ENCODE data around the gene PHLPP1.

PHLPP1 gene

GRCh38 chr18:63007231-63007630 is 291.9 kb downstream of the PHLPP1 start:
- Histone ChIP-seq H3K9me3 (ENCODE audit: insufficient read depth, low read length) (no peaks in the 10 kb centered on the region), H3K27ac (ENCODE audit: low read length) (no peak overlapping the region), H3K9ac (ENCODE audit: low read length) (no peak overlapping the region), H2AFZ (ENCODE audit: low read depth, low read length) (no peak overlapping the region), H3K27me3 (ENCODE audit: low read depth, low read length) (peaks cover 35% of the 10 kb centered on the region), H3K4me1 (ENCODE audit: low read length) (no peaks in the 10 kb centered on the region), H3K4me3 (ENCODE audit: low read length) (no peak overlapping the region), H3K36me3 (replicated peaks; ENCODE audit: low read depth, low read length) (no peaks in the 10 kb centered on the region), H3K4me2 (ENCODE audit: low read length) (no peak overlapping the region), H3K79me2 (ENCODE audit: low read length) (no peaks in the 10 kb centered on the region), H4K20me1 (ENCODE audit: insufficient read depth, low read length) (no peaks in the 10 kb centered on the region)
- TF ChIP-seq, protein P1, sequence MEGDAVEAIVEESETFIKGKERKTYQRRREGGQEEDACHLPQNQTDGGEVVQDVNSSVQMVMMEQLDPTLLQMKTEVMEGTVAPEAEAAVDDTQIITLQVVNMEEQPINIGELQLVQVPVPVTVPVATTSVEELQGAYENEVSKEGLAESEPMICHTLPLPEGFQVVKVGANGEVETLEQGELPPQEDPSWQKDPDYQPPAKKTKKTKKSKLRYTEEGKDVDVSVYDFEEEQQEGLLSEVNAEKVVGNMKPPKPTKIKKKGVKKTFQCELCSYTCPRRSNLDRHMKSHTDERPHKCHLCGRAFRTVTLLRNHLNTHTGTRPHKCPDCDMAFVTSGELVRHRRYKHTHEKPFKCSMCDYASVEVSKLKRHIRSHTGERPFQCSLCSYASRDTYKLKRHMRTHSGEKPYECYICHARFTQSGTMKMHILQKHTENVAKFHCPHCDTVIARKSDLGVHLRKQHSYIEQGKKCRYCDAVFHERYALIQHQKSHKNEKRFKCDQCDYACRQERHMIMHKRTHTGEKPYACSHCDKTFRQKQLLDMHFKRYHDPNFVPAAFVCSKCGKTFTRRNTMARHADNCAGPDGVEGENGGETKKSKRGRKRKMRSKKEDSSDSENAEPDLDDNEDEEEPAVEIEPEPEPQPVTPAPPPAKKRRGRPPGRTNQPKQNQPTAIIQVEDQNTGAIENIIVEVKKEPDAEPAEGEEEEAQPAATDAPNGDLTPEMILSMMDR (IDR thresholded peaks at IDR 0.05; ENCODE audit: low read depth, low read length): no peak
- no peak for TF ChIP-seq EZH2phosphoT487 (IDR thresholded peaks at IDR 0.05; ENCODE audit: low read depth)

GRCh38 chr18:63016270-63016669 is 300.9 kb downstream of the PHLPP1 start:
- Histone ChIP-seq H3K4me3 (ENCODE audit: low read length) (no peak overlapping the region), H3K27me3 (ENCODE audit: low read depth, low read length) (peaks cover 56% of the 10 kb centered on the region), H3K9me3 (ENCODE audit: insufficient read depth, low read length) (peaks cover 9% of the 10 kb centered on the region), H3K4me2 (ENCODE audit: low read length) (no peak overlapping the region), H4K20me1 (ENCODE audit: insufficient read depth, low read length) (no peaks in the 10 kb centered on the region), H3K27ac (ENCODE audit: low read length) (no peak overlapping the region), H3K79me2 (ENCODE audit: low read length) (no peaks in the 10 kb centered on the region), H3K4me1 (ENCODE audit: low read length) (no peaks in the 10 kb centered on the region), H2AFZ (ENCODE audit: low read depth, low read length) (no peak overlapping the region), H3K36me3 (replicated peaks; ENCODE audit: low read depth, low read length) (no peaks in the 10 kb centered on the region), H3K9ac (ENCODE audit: low read length) (no peak overlapping the region)
- TF ChIP-seq, protein P1 (IDR thresholded peaks at IDR 0.05; ENCODE audit: low read depth, low read length): peak; percentile 98
- TF ChIP-seq EZH2phosphoT487 (IDR thresholded peaks at IDR 0.05; ENCODE audit: low read depth): no peak

DNA sequence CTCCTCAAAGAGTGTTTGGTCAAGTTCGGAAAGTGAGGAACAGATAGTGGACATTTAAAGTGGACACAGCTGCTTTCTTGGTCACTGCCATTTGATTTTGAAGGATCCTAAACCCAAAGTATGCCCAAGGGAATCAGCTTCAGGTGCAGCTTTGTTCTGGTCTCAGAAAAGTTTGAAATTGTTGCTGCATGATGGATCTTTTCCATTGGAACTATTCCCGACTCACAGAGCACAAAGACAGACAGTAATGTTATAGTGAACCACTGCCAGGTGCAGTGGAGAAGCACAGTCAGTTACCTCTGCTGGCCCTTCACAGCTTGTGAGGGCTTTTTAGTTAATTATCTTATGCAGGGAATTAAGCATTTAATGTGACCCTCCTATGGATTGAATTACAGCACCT is 301.7 kb downstream of the PHLPP1 start:
- Histone ChIP-seq H2AFZ (ENCODE audit: low read depth, low read length) (no peak overlapping the region), H3K27ac (ENCODE audit: low read length) (no peak overlapping the region), H3K36me3 (replicated peaks; ENCODE audit: low read depth, low read length) (no peaks in the 10 kb centered on the region), H3K79me2 (ENCODE audit: low read length) (no peaks in the 10 kb centered on the region), H3K4me2 (ENCODE audit: low read length) (no peak overlapping the region), H3K9ac (ENCODE audit: low read length) (no peak overlapping the region), H4K20me1 (ENCODE audit: insufficient read depth, low read length) (no peaks in the 10 kb centered on the region), H3K9me3 (ENCODE audit: insufficient read depth, low read length) (peaks cover 9% of the 10 kb centered on the region), H3K4me3 (ENCODE audit: low read length) (no peak overlapping the region), H3K27me3 (ENCODE audit: low read depth, low read length) (peaks cover 48% of the 10 kb centered on the region), H3K4me1 (ENCODE audit: low read length) (no peaks in the 10 kb centered on the region)
- TF ChIP-seq, protein P1 (IDR thresholded peaks at IDR 0.05; ENCODE audit: low read depth, low read length): no peak
- no peak for TF ChIP-seq EZH2phosphoT487 (IDR thresholded peaks at IDR 0.05; ENCODE audit: low read depth)

GRCh38 chr18:63017977-63018376 is 302.6 kb downstream of the PHLPP1 start:
- no peaks in the 10 kb centered on the region for H3K36me3 ChIP-seq (replicated peaks; ENCODE audit: low read depth, low read length)

More at GRCh38 chr18:63017977-63018376, 302.6 kb downstream of the PHLPP1 start:
- H3K9me3 ChIP-seq (ENCODE audit: insufficient read depth, low read length): peaks cover 9% of the 10 kb centered on the region
- no peak overlapping the region for H2AFZ ChIP-seq (ENCODE audit: low read depth, low read length)
- no peaks in the 10 kb centered on the region for H3K4me1 ChIP-seq (ENCODE audit: low read length)
- no peak overlapping the region for H3K4me3 ChIP-seq (ENCODE audit: low read length)
- H4K20me1 ChIP-seq (ENCODE audit: insufficient read depth, low read length): no peaks in the 10 kb centered on the region
- H3K9ac ChIP-seq (ENCODE audit: low read length): no peak overlapping the region
- no peak for TF ChIP-seq EZH2phosphoT487 (IDR thresholded peaks at IDR 0.05; ENCODE audit: low read depth)
- TF ChIP-seq, protein P1 (IDR thresholded peaks at IDR 0.05; ENCODE audit: low read depth, low read length): no peak
- no peak overlapping the region for H3K4me2 ChIP-seq (ENCODE audit: low read length)
- H3K79me2 ChIP-seq (ENCODE audit: low read length): no peaks in the 10 kb centered on the region
- no peak overlapping the region for H3K27ac ChIP-seq (ENCODE audit: low read length)
- H3K27me3 ChIP-seq (ENCODE audit: low read depth, low read length): peaks cover 39% of the 10 kb centered on the region
